HCT116 (cell line): ENCODE data around the gene MDM4. TPM values are rescaled to one million over a fixed set of nuclear protein-coding genes. Genes with fewer than 3 reads are reported as not detected.

ENCODE experiments used
- ATAC-seq: fragments of 200-7000 bp; cut with Tn5 transposase; 2 replicates; pipeline ENCODE4 v1.9.1; 2020; ENCODE audit warnings: mild to moderate bottlenecking, moderate library complexity
- BruUV-seq: library from RNA; stranded (reverse); fragments of 400-500 nt; replicated peaks from 2 replicates; lab custom pipeline; 2021; lab: Mats Ljungman, UMichigan
- CTCF ChIA-PET: fragments of 300-600 bp; sonication (Branson Sonifier 250); formaldehyde crosslinking; loops from one replicate; lab custom pipeline; 2021; ENCODE audit warnings: antibody characterized with exemption; lab: Charles Lee
- POLR2A ChIA-PET: fragments of 300-600, 350-600 bp; sonication (Branson Sonifier 250); formaldehyde crosslinking; loops from one replicate; lab custom pipeline; 2021; ENCODE audit warnings: antibody characterized with exemption; lab: Charles Lee
- RAD21 ChIA-PET, 2 experiments: fragments of 300-600 bp; sonication (Branson Sonifier 250); formaldehyde crosslinking; loops; one replicate each; lab custom pipeline; 2023; ENCODE audit warnings: low total read pairs in 2 of 2; ENCODE audit not compliant: uncharacterized antibody in 2 of 2, unreplicated experiment in 2 of 2, low non-redundant PET in 1 of 2; lab: Charles Lee
- DNase-seq: peaks from one replicate; pipeline ENCODE4 v3.0.0-alpha.2; 2010; ENCODE audit warnings: low read depth, low spot score
- H2AFZ ChIP-seq: fragments of 200-600 bp; shearing (Covaris generic), sonication (generic); 2 replicates; pipeline ENCODE4 v1.6.1; 2017; ENCODE audit warnings: low read depth, mixed run types, mixed read lengths, antibody characterized with exemption, low read length; ENCODE audit not compliant: poor library complexity, severe bottlenecking
- H3K27ac ChIP-seq: 2 replicates; pipeline ENCODE4 v1.5.1; 2012; ENCODE audit warnings: low read depth, low read length
- H3K27me3 ChIP-seq: fragments of 200-600 bp; sonication (generic); 2 replicates; pipeline ENCODE4 v1.6.1; 2016; ENCODE audit warnings: mixed run types, low read length, mixed read lengths; ENCODE audit not compliant: insufficient read depth
- H3K36me3 ChIP-seq, 2 experiments: fragments of 200-500 bp in 1 of 2; fragments of 200-600 bp in 1 of 2; sonication (Bioruptor generic) in 1 of 2; sonication (generic) in 1 of 2; 2 replicates each; pipeline versions ENCODE4 v1.5.1 to v1.6.1; 2014 to 2016; ENCODE audit warnings: low read length in 2 of 2, inconsistent platforms in 1 of 2, mixed read lengths in 1 of 2, mixed run types in 1 of 2; ENCODE audit not compliant: insufficient read depth in 2 of 2, control insufficient read depth in 1 of 2
- H3K4me1 ChIP-seq, 2 experiments: fragments of 200-600 bp in 1 of 2; sonication (generic) in 1 of 2; 2 replicates each; pipeline versions ENCODE4 v1.5.1 to v1.6.1; 2012 to 2017; ENCODE audit warnings: low read length in 2 of 2, inconsistent platforms in 1 of 2, mild to moderate bottlenecking in 1 of 2, mixed read lengths in 1 of 2, mixed run types in 1 of 2, moderate library complexity in 1 of 2; ENCODE audit not compliant: insufficient read depth in 2 of 2, control insufficient read depth in 1 of 2
- H3K4me2 ChIP-seq: fragments of 200-600 bp; sonication (generic); 2 replicates; pipeline ENCODE4 v1.6.1; 2017; ENCODE audit warnings: mixed run types, low read length, mixed read lengths
- H3K4me3 ChIP-seq, 2 experiments: fragments of 200-600 bp in 1 of 2; sonication (generic) in 1 of 2; replicated peaks in 1 of 2; 2 replicates each; pipeline ENCODE4 v1.5.1; 2011 to 2016; ENCODE audit warnings: low read length in 2 of 2, control low read depth in 1 of 2, low read depth in 1 of 2, mild to moderate bottlenecking in 1 of 2, mixed read lengths in 1 of 2, mixed run types in 1 of 2
- H3K79me2 ChIP-seq: fragments of 200-600 bp; sonication (generic); 2 replicates; pipeline ENCODE4 v1.6.1; 2017; ENCODE audit warnings: mild to moderate bottlenecking, mixed run types, low read length, moderate library complexity, mixed read lengths; ENCODE audit not compliant: insufficient read depth
- H3K9ac ChIP-seq: fragments of 200-600 bp; sonication (generic); 2 replicates; pipeline ENCODE4 v1.6.1; 2016; ENCODE audit warnings: low read length, mixed read lengths
- H3K9me2 ChIP-seq: fragments of 200-600 bp; sonication (generic), shearing (Covaris generic); 2 replicates; pipeline ENCODE4 v1.6.1; 2017; ENCODE audit warnings: mixed run types, mild to moderate bottlenecking, moderate library complexity; ENCODE audit not compliant: insufficient read depth
- H3K9me3 ChIP-seq, 2 experiments: fragments of 200-500 bp in 1 of 2; fragments of 200-600 bp in 1 of 2; sonication (Bioruptor generic) in 1 of 2; sonication (generic) in 1 of 2; 2 replicates each; pipeline ENCODE4 v1.6.1; 2014 to 2017; ENCODE audit warnings: low read length in 2 of 2, mixed read lengths in 2 of 2, inconsistent platforms in 1 of 2, low read depth in 1 of 2, mild to moderate bottlenecking in 1 of 2, mixed run types in 1 of 2, moderate library complexity in 1 of 2; ENCODE audit not compliant: control insufficient read depth in 1 of 2, insufficient read depth in 1 of 2
- H4K20me1 ChIP-seq: fragments of 200-600 bp; sonication (generic), shearing (Covaris generic); 2 replicates; pipeline ENCODE4 v1.6.1; 2017; ENCODE audit warnings: mixed run types, mild to moderate bottlenecking, moderate library complexity; ENCODE audit not compliant: insufficient read depth
- CBX3 ChIP-seq: IDR thresholded peaks from 2 replicates; pipeline ENCODE4 v1.6.1; 2012; ENCODE audit warnings: low read depth
- CTCF ChIP-seq, 3 experiments: fragments of 200-600 bp in 1 of 3; sonication (generic) in 1 of 3; IDR thresholded peaks in 2 of 3; conservative IDR thresholded peaks in 1 of 3; 2 replicates each; pipeline ENCODE4 v1.5.1; 2012 to 2017; ENCODE audit warnings: low read depth in 2 of 3, low read length in 2 of 3, antibody characterized with exemption in 1 of 3, borderline replicate concordance in 1 of 3, control low read depth in 1 of 3, mild to moderate bottlenecking in 1 of 3, mixed read lengths in 1 of 3, mixed run types in 1 of 3, moderate library complexity in 1 of 3; ENCODE audit not compliant: insufficient read depth in 1 of 3
- MAX ChIP-seq: IDR thresholded peaks from 2 replicates; pipeline ENCODE4 v1.6.1; 2012
- POLR2A ChIP-seq: IDR thresholded peaks from 2 replicates; pipeline ENCODE4 v1.7.0; 2011; ENCODE audit warnings: borderline replicate concordance; ENCODE audit not compliant: insufficient read depth, insufficient read length; ENCODE audit errors: extremely low read depth
- REST ChIP-seq: IDR thresholded peaks from 2 replicates; pipeline ENCODE4 v1.6.1; 2012; ENCODE audit warnings: low read depth
- SRF ChIP-seq: IDR thresholded peaks from 2 replicates; pipeline ENCODE4 v1.6.1; 2012; ENCODE audit warnings: low read depth
- YY1 ChIP-seq: IDR thresholded peaks from 2 replicates; pipeline ENCODE4 v1.6.1; 2011; ENCODE audit warnings: low read length, low read depth, moderate library complexity, mild to moderate bottlenecking; ENCODE audit not compliant: insufficient replicate concordance; ENCODE audit errors: extremely low read depth
- ZFX ChIP-seq: fragments of 450-650 bp; IDR thresholded peaks from 2 replicates; pipeline ENCODE4 v1.6.1; 2017
- ZNF274 ChIP-seq: fragments of 200-500 bp; sonication (Bioruptor generic); IDR thresholded peaks from 2 replicates; pipeline ENCODE4 v1.6.1; 2014; ENCODE audit warnings: mild to moderate bottlenecking, low read depth, low read length, inconsistent platforms
- intact Hi-C: fragments of 100-400 bp; cut with micrococcal nuclease; formaldehyde crosslinking; loops from 2 replicates; pipeline ENCODE4 v1.10.0; 2022
- total RNA-seq: library from RNA; stranded (reverse); gene quantifications from one replicate; pipeline ENCODE4 v1.2.1, GENCODE V29; 2021; ENCODE audit not compliant: unreplicated experiment

MDM4 gene
- total RNA-seq, 1 experiment from 2014 or later, result 79.5 TPM

- DNase-seq (no peak), ATAC-seq (no peak)
- ChIA-PET POLR2A (no interaction called here), CTCF (interaction anchor here (2.7 kb wide), 1 partner anchor 225 kb away, joined by 9 read pairs; no protein-coding TSS in a partner anchor), RAD21 (no interaction called here)
- Histone ChIP-seq H3K27me3 (no peaks in the 10 kb centered on the region), H4K20me1 (no peaks in the 10 kb centered on the region), H3K9ac (no peak overlapping the region), H3K9me2 (no peaks in the 10 kb centered on the region), H2AFZ (no peak overlapping the region), H3K27ac (no peak overlapping the region), H3K4me2 (no peak overlapping the region), H3K4me1 (no peaks in the 10 kb centered on the region), H3K79me2 (no peaks in the 10 kb centered on the region), H3K4me3 (no peak overlapping the region), H3K36me3 (no peaks in the 10 kb centered on the region), H3K9me3 (no peaks in the 10 kb centered on the region)
- TF ChIP-seq SRF (no peak), CTCF (IDR thresholded peaks at IDR 0.05 in 2 of 3, conservative IDR thresholded peaks at IDR 0.05 in 1 of 3; ENCODE audit: borderline replicate concordance in 1 of 3, insufficient read depth in 1 of 3, low read depth in 2 of 3, low read length in 2 of 3) (no peak), REST (no peak), MAX (no peak), YY1 (no peak), ZFX (no peak), CBX3 (no peak), ZNF274 (no peak), POLR2A (no peak)
- intact Hi-C loops, result no loop called here
- BruUV-seq, result no TSS peak
Measured at GRCh38 chr1:204581759-204582158, 65.6 kb downstream of the MDM4 start.
